HG03064 (cell line): ENCODE data around the gene CCDC185.

Experiments
- ATAC-seq: cut with Tn5 transposase; IDR thresholded peaks from one replicate; pipeline ENCODE4 v1.9.1; 2021; ENCODE audit warnings: low read depth; ENCODE audit not compliant: unreplicated experiment

The CCDC185 gene

DNA sequence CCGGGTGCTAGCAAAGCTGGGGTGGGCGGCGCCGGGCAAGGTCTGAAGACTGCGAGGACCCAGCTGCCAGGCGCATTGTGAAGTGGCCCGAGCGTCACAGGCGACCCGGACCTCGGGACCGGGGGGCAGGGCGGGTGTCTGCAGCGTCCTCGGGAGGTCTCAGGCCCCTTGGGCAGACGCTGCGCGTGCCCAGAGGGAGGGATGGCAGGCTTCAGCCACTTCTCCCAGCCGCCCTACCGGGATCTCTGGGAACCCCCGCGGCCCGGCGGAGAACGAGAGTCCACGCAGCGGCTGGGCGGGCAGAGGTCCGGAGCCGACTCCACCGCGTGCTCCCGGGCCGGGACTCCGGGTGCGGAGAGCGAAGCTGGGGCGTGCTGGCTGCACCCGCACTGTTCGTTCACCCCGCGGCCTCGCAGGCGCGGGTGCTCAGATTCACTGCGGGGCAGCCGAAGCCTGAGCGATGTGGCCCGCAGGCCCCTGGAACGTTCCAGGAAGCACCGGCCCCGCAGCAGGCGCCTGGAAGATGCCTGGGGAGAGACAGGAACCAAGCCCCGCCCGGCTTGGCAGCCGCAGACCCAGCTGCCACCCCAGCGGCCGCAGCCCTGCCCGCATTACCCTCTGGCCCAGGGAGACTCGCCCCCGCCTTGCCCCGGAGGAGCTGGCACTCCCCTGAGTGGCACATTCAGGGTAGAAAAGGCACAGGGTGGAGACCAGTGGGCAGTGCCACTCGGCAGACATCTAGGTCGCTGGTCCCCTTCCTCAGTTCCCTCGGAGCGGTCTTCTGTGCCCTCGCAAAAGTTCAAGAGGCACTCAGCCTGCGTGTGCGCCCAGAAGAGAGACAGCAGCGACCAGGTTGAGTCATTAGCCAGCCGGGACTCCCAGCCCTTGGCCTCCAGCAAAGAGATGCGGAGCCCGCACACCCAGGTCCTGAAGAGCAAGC is at the start of gene CCDC185:
Gene CCDC185, plus strand, starts transcription at position 141 of the 940 bp plus-strand sequence. Its CDS starts 61 bp downstream, at position 202.
- ATAC-seq = no peak

- no peak for ATAC-seq
These were observed 49.5 kb upstream of the CCDC185 start for GRCh38 chr1:223343692-223344091.

- ATAC-seq = no peak
These were observed 48.7 kb upstream of the CCDC185 start for GRCh38 chr1:223344491-223344890.

GRCh38 chr1:223345720-223346119 is 47.5 kb upstream of the CCDC185 start:
- ATAC-seq = no peak

GRCh38 chr1:223346311-223346710 is 46.9 kb upstream of the CCDC185 start:
- ATAC-seq = no peak

GRCh38 chr1:223347583-223347982 is 45.6 kb upstream of the CCDC185 start:
- ATAC-seq = no peak

GRCh38 chr1:223348439-223348838 is 44.8 kb upstream of the CCDC185 start:
- ATAC-seq = no peak

DNA sequence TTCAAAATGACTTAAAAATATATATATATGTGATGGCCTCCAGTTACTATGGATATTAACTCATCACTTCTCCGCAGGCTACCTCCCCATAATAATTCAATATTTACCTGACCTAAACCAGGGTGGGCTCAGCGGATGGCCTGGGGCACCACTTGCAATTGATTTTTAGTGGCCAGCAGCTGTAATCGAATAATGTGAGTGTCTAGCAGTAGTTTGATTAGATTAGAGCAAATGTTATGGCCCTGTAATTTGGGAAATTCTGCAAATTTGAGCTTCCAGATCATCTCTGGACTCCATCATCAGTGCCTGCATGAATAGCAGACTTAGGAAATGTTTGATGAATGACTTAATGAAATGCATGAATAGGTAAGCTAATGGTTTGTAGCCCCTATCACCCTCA is 44.0 kb upstream of the CCDC185 start:
- no peak for ATAC-seq

- no peak for ATAC-seq
These were observed 42.8 kb upstream of the CCDC185 start for GRCh38 chr1:223350361-223350908.

- no peak for ATAC-seq
These were observed 40.3 kb upstream of the CCDC185 start for GRCh38 chr1:223352944-223353343.

GRCh38 chr1:223353939-223354338 is 39.3 kb upstream of the CCDC185 start:
- ATAC-seq = no peak

DNA sequence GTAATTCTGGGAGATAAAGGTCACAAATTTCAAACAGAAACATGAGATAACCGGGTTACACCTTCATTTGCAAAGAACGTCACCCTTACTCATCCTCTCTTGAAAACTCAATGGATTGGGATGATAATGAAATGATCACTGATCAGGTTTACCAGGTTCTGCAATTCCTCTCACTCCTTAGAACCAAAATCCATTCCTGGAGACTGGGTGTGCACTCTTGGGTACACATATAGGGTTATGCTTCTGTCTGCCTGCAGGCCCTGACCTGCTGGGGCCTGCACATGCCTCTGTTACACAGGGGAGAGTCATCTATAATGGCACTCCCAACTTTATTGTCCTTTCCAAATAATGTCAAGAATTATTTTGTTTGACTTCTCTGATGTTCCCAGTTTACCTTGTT is 37.5 kb upstream of the CCDC185 start:
- no peak for ATAC-seq

GRCh38 chr1:223358826-223359225 is 34.4 kb upstream of the CCDC185 start:
- ATAC-seq = no peak

DNA sequence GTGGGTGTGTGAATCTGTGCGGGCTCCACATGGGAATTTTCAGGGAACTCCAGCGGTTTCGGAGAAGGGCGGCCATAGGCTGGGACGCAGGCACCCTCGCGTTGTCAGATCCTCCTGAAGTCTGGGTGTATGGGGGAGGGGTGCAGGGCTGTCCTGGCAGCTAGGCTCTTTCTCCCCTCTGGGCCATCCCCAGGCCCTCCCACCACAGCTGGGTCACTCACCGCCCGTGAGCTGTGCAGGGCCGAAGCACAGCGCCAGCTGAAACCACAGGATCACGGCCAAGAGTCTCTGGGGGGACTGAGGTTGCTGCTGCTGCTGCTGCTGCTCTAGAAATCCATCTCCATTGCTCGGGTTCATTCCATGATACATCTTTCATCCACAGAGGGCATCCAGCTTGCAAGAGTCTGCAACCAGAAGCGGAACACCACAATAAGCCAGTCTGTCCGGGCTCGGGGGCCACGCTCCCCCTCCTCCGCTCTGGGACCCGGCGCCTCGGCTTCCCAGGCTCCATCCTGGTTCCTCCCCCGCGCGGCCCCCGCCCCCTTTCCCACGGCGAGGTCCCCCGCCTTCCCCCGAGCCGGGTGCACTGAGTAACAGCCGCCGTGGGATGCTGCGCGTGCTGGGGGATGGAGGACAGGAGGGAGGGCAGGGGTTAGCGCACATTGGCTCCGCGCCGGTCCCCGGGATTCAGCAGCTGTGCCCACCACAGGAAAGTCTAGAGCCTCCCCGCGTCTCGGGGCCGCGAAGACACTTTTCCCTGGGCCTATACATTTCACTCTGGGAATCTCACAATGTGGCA is 30.0 kb upstream of the CCDC185 start:
- no peak for ATAC-seq

DNA sequence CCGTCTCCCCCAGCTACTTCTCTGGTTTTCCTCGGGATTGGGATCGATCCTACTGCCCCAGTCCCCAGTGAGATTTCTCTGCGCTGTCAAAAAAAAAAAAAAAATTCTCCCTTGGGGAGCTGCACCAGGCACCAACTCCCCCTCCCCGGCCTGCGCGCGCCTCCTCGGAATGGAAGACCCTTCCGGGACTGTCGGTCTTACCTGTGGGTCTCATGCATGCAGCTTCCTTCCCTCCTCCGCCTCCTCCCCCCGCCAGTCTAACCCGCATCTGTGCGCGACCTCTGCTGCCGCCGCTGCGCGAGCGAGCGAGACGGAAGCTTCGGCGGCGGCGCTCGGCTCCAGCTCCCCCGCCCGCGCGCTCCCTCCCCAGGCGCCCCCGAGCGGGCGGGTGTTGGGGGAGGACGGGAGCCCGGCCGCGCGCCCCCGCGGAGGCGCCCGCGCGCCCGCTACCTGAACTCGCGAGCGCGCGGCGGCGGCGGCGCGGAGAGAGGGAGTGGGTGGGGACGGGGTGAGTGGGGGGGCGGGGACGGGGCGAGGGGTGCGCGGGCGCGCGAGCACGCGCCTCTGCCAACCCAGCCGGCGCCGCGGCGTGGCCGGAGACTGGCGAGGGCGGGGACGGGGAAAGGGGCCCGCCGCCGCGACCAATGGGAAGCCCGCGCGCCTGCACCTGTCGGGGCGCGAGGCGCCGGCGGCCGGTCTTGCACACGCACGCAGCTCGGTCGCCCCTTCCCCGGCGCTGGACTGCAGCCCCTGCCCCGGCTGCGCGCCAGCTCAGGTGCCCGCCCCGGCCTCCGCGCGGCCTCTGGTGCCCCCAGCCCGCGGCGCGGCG is 29.1 kb upstream of the CCDC185 start, which contains the start of gene SUSD4:
Gene SUSD4, minus strand, starts transcription at position 321 of the 829 bp plus-strand sequence. CDS start 751 bp downstream, outside the sequence.
- no peak for ATAC-seq

GRCh38 chr1:223364685-223365382 is 28.4 kb upstream of the CCDC185 start:
- no peak for ATAC-seq

DNA sequence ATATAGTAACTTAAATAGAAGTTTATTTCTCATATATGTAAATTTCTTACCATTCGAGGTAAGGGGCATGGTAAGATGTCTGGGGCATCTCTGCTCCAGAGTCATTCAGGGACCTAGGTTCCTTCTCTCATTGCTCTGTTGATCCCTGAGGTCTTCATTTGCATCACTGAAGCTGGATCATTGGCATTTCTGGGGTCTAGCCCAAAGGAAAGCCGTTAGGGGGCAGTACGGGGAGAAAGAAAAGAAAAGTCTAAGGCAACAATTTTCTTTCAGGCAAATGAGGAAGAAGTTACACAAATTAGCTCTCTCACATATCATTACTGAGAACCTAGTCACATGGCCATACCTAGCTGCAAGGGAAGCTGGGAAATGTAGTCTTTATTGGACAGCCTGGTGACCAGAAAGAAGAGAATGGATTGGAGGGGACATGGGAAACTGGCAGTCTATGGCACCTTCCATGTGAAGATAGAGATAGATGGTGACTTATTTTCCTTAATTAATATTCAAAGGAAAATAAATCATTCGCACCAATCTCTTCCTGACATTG is 19.1 kb upstream of the CCDC185 start:
- no peak for ATAC-seq

DNA sequence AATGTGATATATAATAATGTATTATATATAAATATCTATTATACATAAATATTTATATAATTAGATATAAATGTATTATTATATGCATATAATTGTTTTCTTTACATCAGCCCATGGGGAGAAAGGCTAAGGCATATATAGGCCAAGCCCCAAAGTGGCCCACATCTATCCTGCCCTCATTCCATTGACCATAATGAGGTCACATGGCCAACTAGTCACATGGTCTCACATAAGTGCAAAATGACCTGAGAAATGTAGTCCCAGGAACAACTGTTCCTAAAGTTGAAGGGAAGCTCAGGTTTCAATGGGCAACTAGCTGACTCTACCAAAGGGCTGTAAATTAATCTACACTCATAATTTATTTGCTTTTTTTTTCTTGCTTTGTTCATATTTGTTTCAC is 14.5 kb upstream of the CCDC185 start:
- no peak for ATAC-seq

- no peak for ATAC-seq
These were observed 7.2 kb upstream of the CCDC185 start for GRCh38 chr1:223386013-223386412.
